Heart left ventricle (tissue), 16 donors: Measurements from ENCODE around the gene NISCH. TPM values are rescaled to one million over a fixed set of nuclear protein-coding genes. Genes with fewer than 3 reads are reported as not detected.

Source experiments
- ATAC-seq, 4 donors: fragments of 200-7000 bp; cut with Tn5 transposase; one replicate each; pipeline ENCODE4 v1.9.1; 2020 to 2022; ENCODE audit warnings: moderate library complexity in 4 of 4, mild to moderate bottlenecking in 3 of 4, moderate number of reproducible peaks in 1 of 4
- DNase-seq, 5 donors: peaks; one replicate each; pipeline ENCODE4 v3.0.0-alpha.2; 2020
- H3K27ac ChIP-seq, 12 donors: fragments of 200-600 bp; sonication (generic) in 4 of 12; one replicate each; pipeline versions ENCODE4 v1.5.0 to v1.8.0; 2016 to 2022; ENCODE audit warnings: mild to moderate bottlenecking in 2 of 12
- H3K27me3 ChIP-seq, 9 donors: fragments of 200-600 bp; sonication (generic) in 2 of 9; one replicate each; pipeline versions ENCODE4 v1.5.1 to v1.8.0; 2016 to 2022; ENCODE audit warnings: mild to moderate bottlenecking in 3 of 9
- H3K36me3 ChIP-seq, 9 donors: fragments of 200-600 bp; sonication (generic) in 2 of 9; one replicate each; pipeline versions ENCODE4 v1.5.0 to v1.8.0; 2018 to 2022; ENCODE audit warnings: mild to moderate bottlenecking in 2 of 9
- H3K4me1 ChIP-seq, 12 donors: fragments of 200-600 bp; sonication (generic) in 4 of 12; one replicate each; pipeline versions ENCODE4 v1.5.0 to v1.8.0; 2016 to 2022; ENCODE audit warnings: mild to moderate bottlenecking in 3 of 12
- H3K4me3 ChIP-seq, 12 donors: fragments of 200-600 bp; sonication (generic) in 4 of 12; one replicate each; pipeline versions ENCODE4 v1.5.0 to v1.8.0; 2017 to 2022; ENCODE audit warnings: mild to moderate bottlenecking in 9 of 12, moderate library complexity in 4 of 12
- H3K9me3 ChIP-seq, 12 donors: fragments of 200-600 bp; sonication (generic) in 4 of 12; one replicate each; pipeline versions ENCODE4 v1.5.0 to v1.8.0; 2016 to 2022; ENCODE audit warnings: mild to moderate bottlenecking in 1 of 12
- POLR2A ChIP-seq, 2 donors: fragments of 450-650 bp; IDR thresholded peaks; one replicate each; pipeline ENCODE4 v1.6.1; 2017; ENCODE audit warnings: antibody characterized with exemption in 2 of 2, mild to moderate bottlenecking in 2 of 2, moderate library complexity in 2 of 2
- WGBS, 4 donors: extraction: QIAGEN DNeasy Blood & Tissue Kit in 2 of 4; methylation state at CpG; one replicate each; pipeline versions ENCODE4 v1.1.5 to v1.1.7; 2013 to 2018; 5-methylcytosine and 5-hydroxymethylcytosine counted together
- intact Hi-C, 10 donors: fragments of 100-400 bp; cut with DNase I; formaldehyde crosslinking; loops; one replicate each; pipeline versions ENCODE4 v1.11.1 to v1.14.2; 2022
- polyA plus RNA-seq, 2 donors: library from polyadenylated mRNA; stranded (reverse); fragments of 200-250 nt; gene quantifications; one replicate each; pipeline ENCODE4 v1.2.3, GENCODE V29; 2013
- total RNA-seq, 9 donors: library from RNA; depleted of rRNA in 2 of 9; stranded (reverse); fragments of >200 nt in 2 of 9; fragmentation: NEBNext Ultra II Directional in 3 of 9; extraction: Animal tissue kit (Norgen Biotek cat#: 25700) in 3 of 9; gene quantifications; one replicate each; pipeline versions ENCODE4 v1.1.0 to v1.2.4, GENCODE V29; 2016 to 2023
- TF ChIP-seq, protein P1 (sequence below), 12 donors: fragments of 200-600 bp; sonication (generic) in 4 of 12; IDR thresholded peaks; one replicate each; pipeline versions ENCODE4 v1.5.0 to v1.8.0; 2018 to 2022; ENCODE audit warnings: antibody characterized with exemption in 12 of 12, mild to moderate bottlenecking in 5 of 12
- donor health status: ischemic (EF 13 %, LVEDD 7.1; RV severe dilation, severe dysfunction).
- donor health status: healthy with polysubstance abuse.
- donor health status: DM: no; HTN: yes; CAD: no.
- donor health status: DM: no; HTN: no; CAD: no.
- donor health status: ischemic (EF 25% LVEDD 6.9; RV normal size, moderate dysfunction).
- donor health status: ischemic (EF 25% LVEDD 5.7; RV mildly dilated, moderate dysfunction).
- donor health status: healthy.
- donor health status: DM: yes; HTN: yes; CAD: no.
- donor health status: ischemic (EF 35%, LVEDD 5.7; RV mildly dilated, moderate dysfunction).
- donor health status: nonischemic (EF 11% LVEDD 7.7; RV severe dilation, severe dysfunction).
- donor health status: DM: yes; HTN: yes; CAD: no.
- donor health status: PGD.
- donor health status: ischemic (EF 29% LVEDD 5.4; RV normal size, mild dysfunction).
- donor health status: nonischemic (EF 23%, LVEDD 6.1; RV moderate dilation, normal function).

The NISCH gene
- total and polyA plus RNA-seq, 11 donors, result 28.8 to 56.2 (median 42.0) TPM

DNA sequence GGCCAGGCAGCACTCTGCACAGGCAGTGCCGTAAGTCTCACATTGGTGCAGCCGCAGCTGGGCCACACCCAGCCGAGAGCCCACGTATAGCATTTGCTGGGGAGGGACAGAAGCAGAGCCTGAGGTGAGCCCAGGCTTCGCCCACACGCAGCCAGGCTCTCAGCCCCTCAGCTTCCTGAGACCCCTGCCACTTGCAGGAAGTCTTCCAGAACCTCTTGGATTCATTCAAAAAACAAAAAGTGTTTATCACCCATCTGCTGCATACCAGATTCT is 17.4 kb upstream of the NISCH start:
- WGBS, 4 donors, result 77 to 91% (median 83%) methylated on average over 1 to 6 of the region's 6 CpGs
- Histone ChIP-seq H3K36me3 (peaks cover 0 to 5% (median 0%) of the 10 kb centered on the region in 9 donors), H3K27me3 (no peaks in the 10 kb centered on the region), H3K9me3 (no peaks in the 10 kb centered on the region), H3K27ac (peak overlapping the region in 2 of 12 donors; percentile 49 to 75), H3K4me1 (peaks cover 3 to 46% (median 24%) of the 10 kb centered on the region in 12 donors), H3K4me3 (no peak overlapping the region)
- ATAC-seq (no peak), DNase-seq (no peak)
- TF ChIP-seq, protein P1, sequence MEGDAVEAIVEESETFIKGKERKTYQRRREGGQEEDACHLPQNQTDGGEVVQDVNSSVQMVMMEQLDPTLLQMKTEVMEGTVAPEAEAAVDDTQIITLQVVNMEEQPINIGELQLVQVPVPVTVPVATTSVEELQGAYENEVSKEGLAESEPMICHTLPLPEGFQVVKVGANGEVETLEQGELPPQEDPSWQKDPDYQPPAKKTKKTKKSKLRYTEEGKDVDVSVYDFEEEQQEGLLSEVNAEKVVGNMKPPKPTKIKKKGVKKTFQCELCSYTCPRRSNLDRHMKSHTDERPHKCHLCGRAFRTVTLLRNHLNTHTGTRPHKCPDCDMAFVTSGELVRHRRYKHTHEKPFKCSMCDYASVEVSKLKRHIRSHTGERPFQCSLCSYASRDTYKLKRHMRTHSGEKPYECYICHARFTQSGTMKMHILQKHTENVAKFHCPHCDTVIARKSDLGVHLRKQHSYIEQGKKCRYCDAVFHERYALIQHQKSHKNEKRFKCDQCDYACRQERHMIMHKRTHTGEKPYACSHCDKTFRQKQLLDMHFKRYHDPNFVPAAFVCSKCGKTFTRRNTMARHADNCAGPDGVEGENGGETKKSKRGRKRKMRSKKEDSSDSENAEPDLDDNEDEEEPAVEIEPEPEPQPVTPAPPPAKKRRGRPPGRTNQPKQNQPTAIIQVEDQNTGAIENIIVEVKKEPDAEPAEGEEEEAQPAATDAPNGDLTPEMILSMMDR (IDR thresholded peaks at IDR 0.05), result no peak
- no peak for TF ChIP-seq POLR2A (IDR thresholded peaks at IDR 0.05)
- intact Hi-C loops, result no loop called here

GRCh38 chr3:52438579-52439425 is 16.6 kb upstream of the NISCH start:
- peaks cover 0 to 40% (median 16%) of the 10 kb centered on the region in 12 donors for H3K4me1 ChIP-seq
- ATAC-seq, result no peak
- 91 to 94% (median 93%) methylated on average over 9 of the region's 9 CpGs for WGBS, 4 donors
- DNase-seq, result peak in 2 of 5 donors; percentile 16 to 18
- H3K4me3 ChIP-seq, result no peak overlapping the region
- no peak for TF ChIP-seq POLR2A (IDR thresholded peaks at IDR 0.05)
- TF ChIP-seq, protein P1 (IDR thresholded peaks at IDR 0.05), result no peak
- intact Hi-C loops, result no loop called here
- no peaks in the 10 kb centered on the region for H3K9me3 ChIP-seq
- H3K36me3 ChIP-seq, result peaks cover 0 to 5% (median 0%) of the 10 kb centered on the region in 9 donors
- H3K27me3 ChIP-seq, result no peaks in the 10 kb centered on the region
- H3K27ac ChIP-seq, result peak overlapping the region in 3 of 12 donors; percentile 13 to 24 (median 19)

DNA sequence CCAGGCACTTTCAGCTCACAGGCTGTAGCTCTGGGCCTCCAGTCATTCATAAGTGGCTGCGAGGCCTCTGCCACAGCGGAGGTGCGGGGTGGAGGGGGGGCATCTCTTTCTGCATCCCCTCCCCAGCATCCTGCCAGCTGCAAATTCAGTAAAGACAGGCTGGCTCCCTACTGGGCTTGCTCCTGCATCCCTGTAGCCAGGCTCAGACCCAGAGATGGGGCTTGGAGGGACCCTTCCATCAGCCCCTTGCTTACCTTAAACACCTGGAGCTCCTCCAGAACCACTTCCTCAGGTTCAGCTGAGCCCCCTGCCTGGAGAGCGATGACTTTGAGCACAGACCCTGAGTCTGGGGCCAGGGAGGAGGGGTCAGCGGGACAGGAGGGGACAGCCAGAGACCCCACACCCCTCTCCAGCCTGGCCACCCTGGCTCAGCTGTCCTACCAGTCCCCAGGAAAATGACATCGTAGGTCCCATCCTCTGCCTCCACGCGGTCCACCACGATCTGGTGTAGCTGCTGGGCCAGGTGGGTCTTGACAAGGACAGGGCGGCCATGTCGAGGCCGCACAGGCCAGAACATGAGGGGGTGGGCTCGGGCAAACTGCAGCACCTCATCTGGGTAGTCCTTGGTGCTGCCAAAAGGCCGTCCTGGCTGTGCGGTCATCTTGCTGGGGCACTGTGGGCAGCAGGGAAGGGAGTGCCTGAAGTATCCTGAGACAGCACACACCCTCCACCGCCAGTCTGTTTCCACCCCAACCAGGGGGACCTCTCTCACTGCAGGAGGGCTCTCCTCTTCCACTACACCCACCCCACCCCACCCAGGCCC is 15.8 kb upstream of the NISCH start:
- H3K4me1 ChIP-seq, result peaks cover 0 to 35% (median 10%) of the 10 kb centered on the region in 12 donors
- WGBS, 4 donors, result 94 to 96% (median 94%) methylated on average over 16 of the region's 16 CpGs
- no peak for ATAC-seq
- peak in 2 of 5 donors; percentile 19 to 45 for DNase-seq
- no peak overlapping the region for H3K27ac ChIP-seq
- intact Hi-C loops, result no loop called here
- no peaks in the 10 kb centered on the region for H3K27me3 ChIP-seq
- H3K4me3 ChIP-seq, result no peak overlapping the region
- no peaks in the 10 kb centered on the region for H3K9me3 ChIP-seq
- peaks cover 0 to 5% (median 0%) of the 10 kb centered on the region in 9 donors for H3K36me3 ChIP-seq
- TF ChIP-seq, protein P1 (IDR thresholded peaks at IDR 0.05), result no peak
- TF ChIP-seq POLR2A (IDR thresholded peaks at IDR 0.05), result no peak

GRCh38 chr3:52440249-52440551 is 15.2 kb upstream of the NISCH start:
- Histone ChIP-seq H3K27me3 (no peaks in the 10 kb centered on the region), H3K4me1 (peaks cover 0 to 35% (median 8%) of the 10 kb centered on the region in 12 donors), H3K4me3 (no peak overlapping the region), H3K27ac (no peak overlapping the region), H3K36me3 (peaks cover 0 to 5% (median 0%) of the 10 kb centered on the region in 9 donors), H3K9me3 (no peaks in the 10 kb centered on the region)
- ATAC-seq (no peak), DNase-seq (peak in 1 of 5 donors; percentile 22)
- no peak for TF ChIP-seq POLR2A (IDR thresholded peaks at IDR 0.05)
- TF ChIP-seq, protein P1 (IDR thresholded peaks at IDR 0.05), result no peak
- 92 to 98% (median 94%) methylated on average over 8 to 12 of the region's 12 CpGs for WGBS, 4 donors
- intact Hi-C loops, result no loop called here
